Lung (tissue), 12 donors: ENCODE data around the gene SLC8A2. TPM values are rescaled to one million over a fixed set of nuclear protein-coding genes. Genes with fewer than 3 reads are reported as not detected.

Experiments used
- ATAC-seq: fragments of 200-7000 bp; cut with Tn5 transposase; one replicate; pipeline ENCODE4 v1.9.1; 2020; ENCODE audit warnings: moderate number of reproducible peaks; ENCODE audit not compliant: insufficient read depth, low FRiP score
- DNase-seq, 3 donors: peaks; one replicate each; pipeline ENCODE4 v3.0.0-alpha.2; 2013 to 2017
- H3K27ac ChIP-seq, 2 donors: one replicate each; pipeline ENCODE4 v1.5.1; 2013; ENCODE audit warnings: mild to moderate bottlenecking in 2 of 2, moderate library complexity in 2 of 2, control low read depth in 1 of 2, inconsistent platforms in 1 of 2, low read depth in 1 of 2, low read length in 1 of 2
- H3K27me3 ChIP-seq, 3 donors: one replicate each; pipeline ENCODE4 v1.5.1; 2013; ENCODE audit warnings: low read length in 2 of 3; ENCODE audit not compliant: control insufficient read depth in 3 of 3, insufficient read depth in 3 of 3
- H3K36me3 ChIP-seq, 4 donors: one replicate each; pipeline ENCODE4 v1.5.1; 2013; ENCODE audit warnings: low read length in 4 of 4, mild to moderate bottlenecking in 1 of 4, moderate library complexity in 1 of 4; ENCODE audit not compliant: control insufficient read depth in 4 of 4, insufficient read depth in 4 of 4
- H3K4me1 ChIP-seq, 5 donors: one replicate each; pipeline ENCODE4 v1.5.1; 2013; ENCODE audit warnings: low read length in 5 of 5, mild to moderate bottlenecking in 2 of 5, moderate library complexity in 1 of 5; ENCODE audit not compliant: control insufficient read depth in 5 of 5, insufficient read depth in 5 of 5
- H3K4me3 ChIP-seq: one replicate; pipeline ENCODE4 v1.5.1; 2013; ENCODE audit warnings: mild to moderate bottlenecking, control low read depth, moderate library complexity
- H3K9ac ChIP-seq, 2 donors: one replicate each; pipeline ENCODE4 v1.5.1; 2013; ENCODE audit warnings: low read length in 2 of 2, control low read depth in 1 of 2; ENCODE audit not compliant: insufficient read depth in 1 of 2
- H3K9me3 ChIP-seq, 4 donors: one replicate each; pipeline ENCODE4 v1.5.1; 2013; ENCODE audit warnings: low read length in 3 of 4, mild to moderate bottlenecking in 1 of 4, moderate library complexity in 1 of 4; ENCODE audit not compliant: control insufficient read depth in 4 of 4, insufficient read depth in 3 of 4
- CTCF ChIP-seq: IDR thresholded peaks from 2 replicates; pipeline ENCODE4 v1.5.1; 2012; ENCODE audit warnings: mild to moderate bottlenecking; ENCODE audit errors: control extremely low read depth, extremely low read depth
- WGBS, 2 donors: extraction: QIAGEN DNeasy Blood & Tissue Kit; methylation state at CpG; one replicate each; pipeline ENCODE4 v1.1.7; 2013; 5-methylcytosine and 5-hydroxymethylcytosine counted together
- polyA plus RNA-seq, 2 donors: library from polyadenylated mRNA; stranded (reverse); fragments of 200-250 nt; gene quantifications; one replicate each; pipeline ENCODE4 v1.2.1, GENCODE V29; 2013
- total RNA-seq, 2 donors: library from RNA; depleted of rRNA in 1 of 2; stranded (reverse); fragments of >200 nt in 1 of 2; gene quantifications; one replicate each; pipeline ENCODE4 v1.2.1, GENCODE V29; 2014 to 2021
- donor health status: control.
- donor health status: control.
- donor health status: Bipolar disorder and iron deficiency.
- donor health status: healthy.
- donor health status: DM: yes; HTN: yes; CAD: no.

SLC8A2 gene
- total and polyA plus RNA-seq, 4 donors, result 0.10 to 0.26 (median 0.15) TPM

DNA sequence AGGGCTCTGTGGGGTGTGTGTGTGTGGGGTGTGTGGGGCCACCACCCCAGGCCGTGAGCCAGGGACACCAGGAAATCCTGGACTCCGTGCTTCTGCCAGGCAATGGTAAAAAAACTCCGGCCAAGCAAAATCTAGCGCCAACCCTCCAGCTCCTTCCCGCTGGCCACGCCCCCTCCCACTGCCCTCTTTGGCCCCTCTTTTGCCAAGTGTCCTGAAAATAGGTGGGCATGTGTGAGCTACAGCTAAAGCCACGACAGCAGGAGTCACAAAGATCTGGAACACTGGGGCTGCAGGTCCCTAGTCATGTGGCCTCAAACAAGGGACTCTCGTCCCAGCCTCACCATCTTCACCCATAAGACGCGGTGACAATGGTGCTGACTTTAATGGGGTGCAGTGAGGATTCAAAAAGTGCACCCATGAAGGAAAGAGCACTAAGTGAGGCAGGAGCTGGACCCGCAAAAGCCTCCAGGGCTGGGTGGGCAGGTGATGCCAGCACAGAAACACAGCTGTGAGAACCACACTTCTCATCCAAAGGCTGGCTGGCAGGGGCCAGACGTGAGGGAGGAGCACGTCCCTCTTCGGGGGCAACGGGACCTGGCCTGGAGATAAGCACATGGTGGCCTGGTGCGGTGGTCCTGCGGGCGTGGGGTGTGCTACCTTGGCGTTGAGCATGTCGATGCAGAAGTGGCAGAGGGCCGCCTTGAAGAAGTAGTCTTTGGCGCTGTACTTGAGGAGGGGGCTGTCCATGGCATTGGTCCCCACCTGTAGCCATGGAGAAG is 19.9 kb upstream of the SLC8A2 start:
- Histone ChIP-seq H3K36me3 (peaks cover 4 to 78% (median 19%) of the 10 kb centered on the region in 4 donors), H3K9ac (no peak overlapping the region), H3K27me3 (no peaks in the 10 kb centered on the region), H3K4me1 (no peaks in the 10 kb centered on the region), H3K9me3 (peaks cover 0 to 2% (median 0%) of the 10 kb centered on the region in 4 donors), H3K4me3 (no peak overlapping the region), H3K27ac (no peak overlapping the region)
- ATAC-seq (no peak), DNase-seq (no peak)
- no peak for TF ChIP-seq CTCF
- WGBS, 2 donors, result 82 to 87% methylated on average over 22 of the region's 22 CpGs

GRCh38 chr19:47490847-47491246 is 19.2 kb upstream of the SLC8A2 start:
- no peak for TF ChIP-seq CTCF
- peaks cover 0 to 2% (median 0%) of the 10 kb centered on the region in 4 donors for H3K9me3 ChIP-seq
- no peaks in the 10 kb centered on the region for H3K4me1 ChIP-seq
- no peak for ATAC-seq
- H3K27me3 ChIP-seq, result no peaks in the 10 kb centered on the region
- no peak overlapping the region for H3K9ac ChIP-seq
- 71 to 84% methylated on average over 3 of the region's 3 CpGs for WGBS, 2 donors
- DNase-seq, result no peak
- H3K36me3 ChIP-seq, result peaks cover 4 to 73% (median 19%) of the 10 kb centered on the region in 4 donors
- H3K4me3 ChIP-seq, result no peak overlapping the region
- H3K27ac ChIP-seq, result no peak overlapping the region

- WGBS, 2 donors, result 93% methylated on average over 7 of the region's 7 CpGs
- peaks cover 0 to 2% (median 0%) of the 10 kb centered on the region in 4 donors for H3K9me3 ChIP-seq
- no peak for TF ChIP-seq CTCF
- H3K4me1 ChIP-seq, result peaks cover 0 to 2% (median 0%) of the 10 kb centered on the region in 5 donors
- no peak overlapping the region for H3K4me3 ChIP-seq
- peaks cover 4 to 70% (median 23%) of the 10 kb centered on the region in 4 donors for H3K36me3 ChIP-seq
- H3K27me3 ChIP-seq, result no peaks in the 10 kb centered on the region
- no peak overlapping the region for H3K9ac ChIP-seq
- peak overlapping the region in 1 of 2 donors; percentile 4 for H3K27ac ChIP-seq
- DNase-seq, result no peak
- no peak for ATAC-seq
Measured at GRCh38 chr19:47490031-47490430, 18.3 kb upstream of the SLC8A2 start.
